Stimulated activated CD8-positive, alpha-beta memory T cell treated with anti-CD3 and anti-CD28 coated beads, Interleukin-2, amount 100 ng/mL, for 48 hours (primary cell): Measurements from ENCODE around the gene MIER3.

Experiments
- DNase-seq, 2 donors: peaks; one replicate each; pipeline ENCODE4 v3.0.0-alpha.2; 2020; ENCODE audit warnings: low read depth in 2 of 2

MIER3 gene

GRCh38 chr5:56898213-56898612 is 53.7 kb downstream of the MIER3 start:
- no peak for DNase-seq

GRCh38 chr5:56896763-56897162 is 55.2 kb downstream of the MIER3 start:
- no peak for DNase-seq

DNA sequence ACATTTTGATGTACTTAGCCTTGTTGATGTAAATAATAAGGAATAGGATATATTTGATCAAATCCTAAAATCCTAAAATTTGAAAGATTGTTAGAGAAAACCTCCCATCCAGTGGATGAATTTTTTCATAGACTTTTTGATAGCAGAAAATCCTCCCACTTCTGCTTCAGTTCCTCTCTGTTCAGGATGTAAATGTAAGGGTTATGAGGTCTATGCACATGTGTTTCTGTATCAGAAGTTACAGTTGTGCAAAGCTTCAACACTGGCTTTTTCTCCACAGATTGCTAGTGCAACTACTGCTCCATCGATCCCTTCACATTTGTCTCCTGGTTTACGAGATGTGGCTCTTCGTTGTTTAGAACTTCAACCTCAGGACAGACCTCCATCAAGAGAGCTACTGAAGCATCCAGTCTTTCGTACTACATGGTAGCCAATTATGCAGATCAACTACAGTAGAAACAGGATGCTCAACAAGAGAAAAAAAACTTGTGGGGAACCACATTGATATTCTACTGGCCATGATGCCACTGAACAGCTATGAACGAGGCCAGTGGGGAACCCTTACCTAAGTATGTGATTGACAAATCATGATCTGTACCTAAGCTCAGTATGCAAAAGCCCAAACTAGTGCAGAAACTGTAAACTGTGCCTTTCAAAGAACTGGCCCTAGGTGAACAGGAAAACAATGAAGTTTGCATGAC is 58.5 kb downstream of the MIER3 start:
- no peak for DNase-seq

DNA sequence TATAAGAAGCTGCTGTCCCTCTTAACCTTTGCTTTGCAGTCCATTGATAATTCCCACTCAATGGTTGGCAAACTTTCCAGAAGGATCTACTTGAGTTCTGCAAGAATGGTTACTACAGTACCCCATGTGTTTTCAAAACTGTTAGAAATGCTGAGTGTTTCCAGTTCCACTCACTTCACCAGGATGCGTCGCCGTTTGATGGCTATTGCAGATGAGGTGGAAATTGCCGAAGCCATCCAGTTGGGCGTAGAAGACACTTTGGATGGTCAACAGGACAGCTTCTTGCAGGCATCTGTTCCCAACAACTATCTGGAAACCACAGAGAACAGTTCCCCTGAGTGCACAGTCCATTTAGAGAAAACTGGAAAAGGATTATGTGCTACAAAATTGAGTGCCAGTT is 70.4 kb downstream of the MIER3 start:
- no peak for DNase-seq

GRCh38 chr5:56876327-56876726 is 75.6 kb downstream of the MIER3 start:
- no peak for DNase-seq

GRCh38 chr5:56873056-56873455 is 78.9 kb downstream of the MIER3 start:
- DNase-seq, result no peak

DNA sequence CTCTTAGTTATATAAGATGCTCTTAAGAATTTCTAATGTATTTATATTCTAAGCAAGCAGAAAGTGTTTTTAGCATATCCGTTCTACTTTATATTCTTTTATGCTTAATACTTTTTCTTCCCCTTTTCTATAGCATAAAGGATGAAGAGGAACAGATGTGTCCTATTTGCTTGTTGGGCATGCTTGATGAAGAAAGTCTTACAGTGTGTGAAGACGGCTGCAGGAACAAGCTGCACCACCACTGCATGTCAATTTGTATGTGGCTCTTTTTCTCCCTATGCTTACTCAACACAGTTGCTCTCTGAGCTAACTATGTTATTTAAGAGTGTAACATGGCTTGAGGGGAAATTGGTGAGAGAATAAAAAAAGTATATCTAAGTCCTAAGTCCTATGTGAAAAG is 80.1 kb downstream of the MIER3 start:
- no peak for DNase-seq
